Esophagus squamous epithelium (tissue), 5 donors: ENCODE measurements around the gene ADGRG2. TPM values are rescaled to one million over a fixed set of nuclear protein-coding genes. Genes with fewer than 3 reads are reported as not detected.
"Not testable (repeated sequence)": the region's sequence is repeated elsewhere in the genome, so short reads cannot be mapped to it uniquely, and the experiment has no call there.

Source experiments
- DNase-seq: peaks from one replicate; lab custom pipeline; 2025; lab: John Stamatoyannopoulos, UW
- H3K27ac ChIP-seq, 4 donors: fragments of 200-600 bp; sonication (generic); one replicate each; pipeline ENCODE4 v1.5.1; 2016 to 2019; ENCODE audit warnings: mild to moderate bottlenecking in 1 of 4
- H3K27me3 ChIP-seq, 4 donors: fragments of 200-600 bp; sonication (generic); 1 replicate in 3 of 4; 2 replicates in 1 of 4; pipeline versions ENCODE4 v1.5.1 to v1.6.0; 2017 to 2021; ENCODE audit warnings: antibody characterized with exemption in 1 of 4
- H3K36me3 ChIP-seq, 3 donors: fragments of 200-600 bp; sonication (generic); one replicate each; pipeline ENCODE4 v1.5.1; 2016 to 2019
- H3K4me1 ChIP-seq, 3 donors: fragments of 200-600 bp; sonication (generic); one replicate each; pipeline ENCODE4 v1.5.1; 2017 to 2019
- H3K4me3 ChIP-seq, 4 donors: fragments of 200-600 bp; sonication (generic); 1 replicate in 3 of 4; 2 replicates in 1 of 4; pipeline ENCODE4 v1.5.1; 2016 to 2019; ENCODE audit warnings: mild to moderate bottlenecking in 2 of 4, moderate library complexity in 1 of 4
- H3K9me3 ChIP-seq, 3 donors: fragments of 200-600 bp; sonication (generic); one replicate each; pipeline ENCODE4 v1.5.1; 2016 to 2019
- POLR2A ChIP-seq, 4 donors: fragments of 450-650 bp; IDR thresholded peaks; one replicate each; pipeline ENCODE4 v1.6.1; 2017; ENCODE audit warnings: antibody characterized with exemption in 4 of 4, mild to moderate bottlenecking in 4 of 4, moderate library complexity in 3 of 4
- WGBS, 2 donors: methylation state at CpG; one replicate each; pipeline ENCODE4 v1.1.5; 2018; 5-methylcytosine and 5-hydroxymethylcytosine counted together
- intact Hi-C: fragments of 100-400 bp; cut with DNase I; formaldehyde crosslinking; loops from one replicate; pipeline ENCODE4 v1.15.0; 2022
- total RNA-seq, 4 donors: library from RNA; depleted of rRNA; stranded (reverse); fragments of >200 nt; gene quantifications; one replicate each; pipeline ENCODE4 v1.1.0, GENCODE V29; 2016
- TF ChIP-seq, protein P1 (sequence below), 6 experiments: fragments of 450-650 bp in 4 of 6; fragments of 200-600 bp in 2 of 6; sonication (generic) in 2 of 6; IDR thresholded peaks; one replicate each; pipeline ENCODE4 v1.5.1; 2016 to 2019; ENCODE audit warnings: antibody characterized with exemption in 6 of 6, mild to moderate bottlenecking in 4 of 6, moderate library complexity in 4 of 6
- donor health status: DM: yes; HTN: yes; CAD: no.

ADGRG2 gene
- total RNA-seq, 4 donors from 2014 or later: 0.15 to 1.1 (median 0.56) TPM

DNA sequence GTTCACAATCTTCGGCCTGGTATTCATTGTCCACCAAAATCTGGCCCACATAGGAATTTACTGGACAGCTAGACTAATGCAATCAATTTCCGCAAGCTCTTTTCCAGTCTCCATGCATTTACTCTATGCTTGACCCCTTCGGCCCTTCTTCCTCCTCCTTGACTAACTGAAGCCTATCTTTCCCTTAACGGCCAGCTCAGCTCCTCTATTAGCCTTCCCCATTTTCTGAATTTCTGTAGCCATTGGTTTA is 137.2 kb downstream of the ADGRG2 start:
- TF ChIP-seq POLR2A (IDR thresholded peaks at IDR 0.05): no peak
- TF ChIP-seq, protein P1, sequence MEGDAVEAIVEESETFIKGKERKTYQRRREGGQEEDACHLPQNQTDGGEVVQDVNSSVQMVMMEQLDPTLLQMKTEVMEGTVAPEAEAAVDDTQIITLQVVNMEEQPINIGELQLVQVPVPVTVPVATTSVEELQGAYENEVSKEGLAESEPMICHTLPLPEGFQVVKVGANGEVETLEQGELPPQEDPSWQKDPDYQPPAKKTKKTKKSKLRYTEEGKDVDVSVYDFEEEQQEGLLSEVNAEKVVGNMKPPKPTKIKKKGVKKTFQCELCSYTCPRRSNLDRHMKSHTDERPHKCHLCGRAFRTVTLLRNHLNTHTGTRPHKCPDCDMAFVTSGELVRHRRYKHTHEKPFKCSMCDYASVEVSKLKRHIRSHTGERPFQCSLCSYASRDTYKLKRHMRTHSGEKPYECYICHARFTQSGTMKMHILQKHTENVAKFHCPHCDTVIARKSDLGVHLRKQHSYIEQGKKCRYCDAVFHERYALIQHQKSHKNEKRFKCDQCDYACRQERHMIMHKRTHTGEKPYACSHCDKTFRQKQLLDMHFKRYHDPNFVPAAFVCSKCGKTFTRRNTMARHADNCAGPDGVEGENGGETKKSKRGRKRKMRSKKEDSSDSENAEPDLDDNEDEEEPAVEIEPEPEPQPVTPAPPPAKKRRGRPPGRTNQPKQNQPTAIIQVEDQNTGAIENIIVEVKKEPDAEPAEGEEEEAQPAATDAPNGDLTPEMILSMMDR (IDR thresholded peaks at IDR 0.05): no peak
- Histone ChIP-seq H3K36me3 (no peaks in the 10 kb centered on the region), H3K9me3 (no peaks in the 10 kb centered on the region), H3K4me1 (peaks cover 0 to 30% (median 0%) of the 10 kb centered on the region in 3 donors), H3K27ac (peak overlapping the region; percentile 90 to 95 (median 93)), H3K4me3 (peak overlapping the region; percentile 62 to 79 (median 71)), H3K27me3 (no peaks in the 10 kb centered on the region)
- DNase-seq: no peak
- WGBS, 2 donors: 6 to 38% methylated on average over 4 of the region's 4 CpGs
- intact Hi-C loops: no loop called here

GRCh38 chrX:18984381-18985185 is 137.7 kb downstream of the ADGRG2 start:
- Histone ChIP-seq H3K4me1 (peaks cover 0 to 30% (median 0%) of the 10 kb centered on the region in 3 donors), H3K9me3 (no peaks in the 10 kb centered on the region), H3K27ac (peak overlapping the region; percentile 90 to 95 (median 93)), H3K36me3 (no peaks in the 10 kb centered on the region), H3K27me3 (no peaks in the 10 kb centered on the region), H3K4me3 (peak overlapping the region; percentile 62 to 79 (median 71))
- WGBS, 2 donors: 0 to 38% methylated on average over 16 to 17 of the region's 71 CpGs
- DNase-seq: peak; percentile 30
- TF ChIP-seq, protein P1 (IDR thresholded peaks at IDR 0.05): peak; percentile 24 to 70 (median 55)
- peak in 1 of 4 donors; percentile 50 for TF ChIP-seq POLR2A (IDR thresholded peaks at IDR 0.05)
- intact Hi-C loops: no loop called here

DNA sequence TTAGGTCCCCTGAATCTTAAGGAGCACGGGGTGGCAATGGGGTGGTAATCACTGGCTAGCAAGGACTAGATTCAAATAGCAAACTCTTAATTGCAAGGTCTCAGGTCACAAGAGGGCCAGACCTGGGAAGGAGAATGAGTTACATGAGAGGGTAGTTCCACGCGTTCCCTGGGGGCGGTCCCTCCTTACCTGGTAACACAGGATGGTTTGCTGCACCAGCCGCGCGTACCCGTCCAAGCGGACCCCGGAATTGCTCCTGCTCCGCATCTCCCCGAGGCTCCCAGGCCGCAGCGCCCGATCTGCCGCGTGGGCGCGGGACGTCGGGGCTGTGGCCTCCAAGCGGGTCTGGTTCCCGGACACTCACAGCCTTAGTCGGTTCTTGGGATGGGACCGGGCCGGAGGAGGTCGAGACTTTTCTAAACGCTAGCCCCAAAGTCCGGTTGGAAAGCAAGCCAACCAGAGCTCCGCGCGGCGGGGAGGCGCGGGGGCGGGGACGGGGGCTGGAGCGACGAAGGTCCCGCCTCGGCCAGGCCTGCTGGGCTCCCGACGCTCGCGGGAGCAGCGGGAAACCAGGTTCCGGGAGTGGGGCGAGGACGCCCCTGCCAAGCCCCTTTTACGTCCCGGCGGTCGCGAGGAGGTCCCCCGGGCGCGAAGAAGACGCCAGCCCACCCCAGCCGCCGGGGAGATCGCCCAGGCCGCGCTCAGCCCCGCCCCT is 138.4 kb downstream of the ADGRG2 start, which contains the start of gene PHKA2:
TSS of gene PHKA2 (minus strand) at position 449 of the 715 bp plus-strand sequence. CDS start at position 267, 182 bp downstream.
- H3K4me1 ChIP-seq: peaks cover 0 to 30% (median 0%) of the 10 kb centered on the region in 3 donors
- intact Hi-C loops: no loop called here
- 0 to 21% methylated on average over 3 to 6 of the region's 64 CpGs for WGBS, 2 donors
- peak within 1 kb of the TSS; percentile 62 to 79 (median 71) for H3K4me3 ChIP-seq
- H3K36me3 ChIP-seq: no peaks in the 10 kb centered on the region
- H3K27me3 ChIP-seq: no peaks in the 10 kb centered on the region
- no peak for DNase-seq
- TF ChIP-seq, protein P1 (IDR thresholded peaks at IDR 0.05): no peak
- H3K9me3 ChIP-seq: no peaks in the 10 kb centered on the region
- H3K27ac ChIP-seq: peak within 1 kb of the TSS; percentile 90 to 95 (median 93)

- no peak for DNase-seq
- Histone ChIP-seq H3K9me3 (no peaks in the 10 kb centered on the region), H3K36me3 (no peaks in the 10 kb centered on the region), H3K27me3 (no peaks in the 10 kb centered on the region), H3K4me1 (peaks cover 0 to 30% (median 0%) of the 10 kb centered on the region in 3 donors), H3K4me3 (no peak overlapping the region), H3K27ac (no peak overlapping the region)
- TF ChIP-seq, protein P1 (IDR thresholded peaks at IDR 0.05): no peak
- no peak for TF ChIP-seq POLR2A (IDR thresholded peaks at IDR 0.05)
- intact Hi-C loops: no loop called here
- 84 to 86% methylated on average over 4 to 6 of the region's 6 CpGs for WGBS, 2 donors
Observed at GRCh38 chrX:18981124-18981807, 141.0 kb downstream of the ADGRG2 start.

DNA sequence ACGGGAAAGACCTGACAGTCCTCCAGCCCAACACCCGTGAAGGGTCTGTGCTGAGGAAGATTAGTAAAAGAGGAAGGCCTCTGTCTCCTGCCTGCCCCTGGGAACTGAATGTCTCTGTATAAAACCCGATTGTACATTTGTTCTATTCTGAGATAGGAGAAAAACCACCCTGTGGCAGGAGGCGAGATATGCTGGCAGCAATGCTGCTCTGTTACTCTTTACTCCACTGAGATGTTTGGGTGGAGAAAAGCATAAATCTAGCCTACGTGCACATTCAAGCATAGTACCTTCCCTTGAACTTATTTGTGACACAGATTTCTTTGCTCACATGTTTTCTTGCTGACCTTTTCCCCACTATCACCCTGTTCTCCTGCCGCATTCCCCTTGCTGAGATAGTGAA is 142.0 kb downstream of the ADGRG2 start:
- H3K27me3 ChIP-seq, H3K9me3 ChIP-seq, H3K4me3 ChIP-seq, intact Hi-C loops, DNase-seq, H3K36me3 ChIP-seq, H3K27ac ChIP-seq: not testable (repeated sequence)
- peaks cover 0 to 23% (median 0%) of the 10 kb centered on the region in 3 donors for H3K4me1 ChIP-seq
- 66 to 81% methylated on average over 4 to 6 of the region's 6 CpGs for WGBS, 2 donors
